ENCODE measurements around the gene SRBD1.

SRBD1 gene

DNA sequence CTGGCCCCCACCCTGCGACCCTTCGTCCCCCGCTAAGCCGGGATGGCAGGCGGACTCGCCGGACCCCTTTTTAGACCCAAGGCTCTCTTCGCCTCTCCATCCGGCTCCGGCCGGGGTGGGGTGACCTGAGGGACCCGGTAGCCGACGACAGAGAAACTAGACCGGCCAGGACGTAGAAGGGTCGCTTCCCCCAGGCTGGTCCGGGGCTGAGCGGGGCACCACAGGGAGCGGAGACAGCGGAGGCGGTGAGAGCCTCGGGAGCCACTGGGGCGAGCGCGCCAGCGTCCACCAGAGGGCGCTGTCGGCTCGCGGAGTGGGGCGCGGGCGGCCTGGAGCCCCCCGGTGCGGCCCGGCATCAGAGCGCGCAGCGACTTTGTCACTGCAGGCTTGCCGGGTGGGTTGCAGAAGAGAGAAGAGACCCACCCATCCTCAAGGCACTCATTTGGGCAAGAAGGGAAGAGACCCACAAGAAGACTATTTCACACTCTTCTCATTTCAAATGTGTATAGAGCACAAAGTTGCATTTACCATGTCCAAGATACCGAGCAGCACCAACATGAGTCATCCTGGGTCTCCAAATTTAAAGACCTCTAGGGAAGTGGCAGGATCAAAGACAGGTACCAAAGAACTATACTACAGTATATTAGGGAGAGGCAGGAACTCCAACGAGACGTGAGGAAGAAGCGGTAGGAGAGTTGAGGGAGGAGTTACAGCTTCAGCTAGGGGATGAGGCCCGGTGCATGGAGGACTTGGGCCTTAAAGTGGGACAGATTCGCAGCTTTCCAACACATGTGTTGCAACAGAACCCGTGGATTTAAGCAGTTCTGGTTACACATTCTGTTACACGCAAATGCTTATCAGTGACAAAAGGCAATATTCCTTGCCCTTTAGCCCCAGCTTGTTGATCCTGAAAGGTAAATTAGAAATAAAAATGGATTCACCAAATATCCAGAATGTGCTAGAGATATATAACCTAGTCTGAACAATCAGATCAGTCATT is 32.8 kb upstream of the SRBD1 start:
- TF ChIP-seq, protein P1, sequence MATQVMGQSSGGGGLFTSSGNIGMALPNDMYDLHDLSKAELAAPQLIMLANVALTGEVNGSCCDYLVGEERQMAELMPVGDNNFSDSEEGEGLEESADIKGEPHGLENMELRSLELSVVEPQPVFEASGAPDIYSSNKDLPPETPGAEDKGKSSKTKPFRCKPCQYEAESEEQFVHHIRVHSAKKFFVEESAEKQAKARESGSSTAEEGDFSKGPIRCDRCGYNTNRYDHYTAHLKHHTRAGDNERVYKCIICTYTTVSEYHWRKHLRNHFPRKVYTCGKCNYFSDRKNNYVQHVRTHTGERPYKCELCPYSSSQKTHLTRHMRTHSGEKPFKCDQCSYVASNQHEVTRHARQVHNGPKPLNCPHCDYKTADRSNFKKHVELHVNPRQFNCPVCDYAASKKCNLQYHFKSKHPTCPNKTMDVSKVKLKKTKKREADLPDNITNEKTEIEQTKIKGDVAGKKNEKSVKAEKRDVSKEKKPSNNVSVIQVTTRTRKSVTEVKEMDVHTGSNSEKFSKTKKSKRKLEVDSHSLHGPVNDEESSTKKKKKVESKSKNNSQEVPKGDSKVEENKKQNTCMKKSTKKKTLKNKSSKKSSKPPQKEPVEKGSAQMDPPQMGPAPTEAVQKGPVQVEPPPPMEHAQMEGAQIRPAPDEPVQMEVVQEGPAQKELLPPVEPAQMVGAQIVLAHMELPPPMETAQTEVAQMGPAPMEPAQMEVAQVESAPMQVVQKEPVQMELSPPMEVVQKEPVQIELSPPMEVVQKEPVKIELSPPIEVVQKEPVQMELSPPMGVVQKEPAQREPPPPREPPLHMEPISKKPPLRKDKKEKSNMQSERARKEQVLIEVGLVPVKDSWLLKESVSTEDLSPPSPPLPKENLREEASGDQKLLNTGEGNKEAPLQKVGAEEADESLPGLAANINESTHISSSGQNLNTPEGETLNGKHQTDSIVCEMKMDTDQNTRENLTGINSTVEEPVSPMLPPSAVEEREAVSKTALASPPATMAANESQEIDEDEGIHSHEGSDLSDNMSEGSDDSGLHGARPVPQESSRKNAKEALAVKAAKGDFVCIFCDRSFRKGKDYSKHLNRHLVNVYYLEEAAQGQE (IDR thresholded peaks at IDR 0.05; ENCODE audit: insufficient read depth in 1 of 2, low read depth in 2 of 2, low read length in 2 of 2): no peak
- TF ChIP-seq POLR2AphosphoS5 (IDR thresholded peaks at IDR 0.05; ENCODE audit: low read depth, low read length) (no peak), TAF1 (IDR thresholded peaks at IDR 0.05; ENCODE audit: borderline replicate concordance, insufficient read depth, low read length) (no peak), SIN3A (IDR thresholded peaks at IDR 0.05; ENCODE audit: borderline replicate concordance, insufficient read depth, low read length) (no peak), FOXP2 (optimal IDR thresholded peaks at IDR 0.05; ENCODE audit: borderline replicate concordance, extremely low read depth, extremely low read length, insufficient read depth) (peak; percentile 72)

DNA sequence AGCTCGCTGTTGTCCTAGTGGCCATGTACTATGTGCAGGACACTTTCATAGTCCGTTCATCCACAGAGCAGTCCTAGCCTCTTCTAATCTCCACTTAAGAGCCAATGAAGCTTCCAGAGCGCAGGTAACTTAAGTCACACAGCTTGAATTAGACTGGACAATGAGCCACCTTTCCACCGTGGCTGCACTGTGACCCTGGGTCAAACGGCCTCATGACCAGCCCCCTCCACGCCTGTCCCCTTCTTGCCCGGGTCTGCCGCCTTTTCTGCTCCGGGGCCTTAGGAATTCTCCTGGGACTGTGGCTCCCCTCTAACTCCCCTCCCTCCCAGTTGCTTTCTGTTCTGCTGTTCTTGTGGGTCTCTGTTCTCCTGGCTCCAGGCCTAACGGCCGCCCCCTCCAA is 32.0 kb upstream of the SRBD1 start:
- TF ChIP-seq SIN3A (IDR thresholded peaks at IDR 0.05; ENCODE audit: borderline replicate concordance, insufficient read depth, low read length): no peak
- no peak for TF ChIP-seq FOXP2 (optimal IDR thresholded peaks at IDR 0.05; ENCODE audit: borderline replicate concordance, extremely low read depth, extremely low read length, insufficient read depth)
- TF ChIP-seq POLR2AphosphoS5 (IDR thresholded peaks at IDR 0.05; ENCODE audit: low read depth, low read length): no peak
- no peak for TF ChIP-seq TAF1 (IDR thresholded peaks at IDR 0.05; ENCODE audit: borderline replicate concordance, insufficient read depth, low read length)
- TF ChIP-seq, protein P1 (IDR thresholded peaks at IDR 0.05; ENCODE audit: insufficient read depth in 1 of 2, low read depth in 2 of 2, low read length in 2 of 2): no peak

DNA sequence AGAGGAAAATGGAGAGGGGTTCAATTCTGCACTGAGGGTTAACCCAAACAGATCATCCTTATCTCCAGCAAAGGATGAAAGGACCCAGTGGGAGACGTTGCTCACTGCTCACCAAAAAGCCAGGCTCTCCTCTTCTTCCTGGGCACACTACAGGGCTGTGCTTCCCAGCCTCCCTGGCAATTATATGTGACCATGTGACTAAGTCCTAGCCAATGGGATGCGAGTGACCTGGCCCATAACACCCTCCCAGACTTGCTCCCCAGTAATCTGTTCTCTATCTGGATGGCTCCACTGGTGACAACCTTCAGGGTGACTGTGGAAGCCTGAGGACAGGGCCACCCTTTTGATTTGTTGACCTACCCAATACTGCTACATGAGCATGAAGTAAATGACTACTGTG is 29.5 kb upstream of the SRBD1 start:
- TF ChIP-seq FOXP2 (optimal IDR thresholded peaks at IDR 0.05; ENCODE audit: borderline replicate concordance, extremely low read depth, extremely low read length, insufficient read depth) (no peak), POLR2AphosphoS5 (IDR thresholded peaks at IDR 0.05; ENCODE audit: low read depth, low read length) (no peak), TAF1 (IDR thresholded peaks at IDR 0.05; ENCODE audit: borderline replicate concordance, insufficient read depth, low read length) (no peak), SIN3A (IDR thresholded peaks at IDR 0.05; ENCODE audit: borderline replicate concordance, insufficient read depth, low read length) (no peak)
- TF ChIP-seq, protein P1 (IDR thresholded peaks at IDR 0.05; ENCODE audit: insufficient read depth in 1 of 2, low read depth in 2 of 2, low read length in 2 of 2): no peak

DNA sequence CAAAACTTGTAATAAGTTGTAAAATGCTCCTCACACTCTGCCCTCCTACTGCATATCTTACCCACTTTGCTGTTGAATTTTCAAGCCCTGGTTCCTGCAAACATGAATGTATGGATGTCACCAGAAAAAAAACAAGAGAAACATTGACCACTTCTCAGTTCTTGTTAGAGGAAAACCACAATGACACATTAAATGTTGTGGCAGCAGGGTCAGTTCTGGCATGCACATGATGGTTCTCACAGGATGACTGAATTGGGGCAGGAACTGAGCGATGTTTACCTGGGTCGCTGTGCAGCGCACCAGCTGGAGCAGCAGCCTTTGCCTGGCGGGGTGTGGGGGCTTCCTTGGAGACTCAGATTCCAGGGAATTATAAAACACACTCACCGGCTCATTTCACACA is 26.4 kb upstream of the SRBD1 start:
- TF ChIP-seq SIN3A (IDR thresholded peaks at IDR 0.05; ENCODE audit: borderline replicate concordance, insufficient read depth, low read length) (no peak), TAF1 (IDR thresholded peaks at IDR 0.05; ENCODE audit: borderline replicate concordance, insufficient read depth, low read length) (no peak), FOXP2 (optimal IDR thresholded peaks at IDR 0.05; ENCODE audit: borderline replicate concordance, extremely low read depth, extremely low read length, insufficient read depth) (no peak), POLR2AphosphoS5 (IDR thresholded peaks at IDR 0.05; ENCODE audit: low read depth, low read length) (no peak)
- TF ChIP-seq, protein P1 (IDR thresholded peaks at IDR 0.05; ENCODE audit: insufficient read depth in 1 of 2, low read depth in 2 of 2, low read length in 2 of 2): no peak

All from PFSK-1 (cell line).